OCI-LY7 (cell line): Measurements from ENCODE around the gene NCK2.

Source experiments
- EZH2phosphoT487 ChIP-seq: fragments of 200-600 bp; sonication (generic); IDR thresholded peaks from 2 replicates; pipeline ENCODE4 v1.6.1; 2018; ENCODE audit warnings: low read depth, borderline replicate concordance, mild to moderate bottlenecking, mixed run types, antibody characterized with exemption, low read length, moderate library complexity, mixed read lengths
- TF ChIP-seq, protein P1 (sequence below): fragments of 200-600 bp; sonication (generic); conservative IDR thresholded peaks from 2 replicates; pipeline ENCODE4 v1.5.1; 2014; ENCODE audit warnings: mild to moderate bottlenecking, antibody characterized with exemption, low read length, moderate library complexity, mixed read lengths

DNA sequence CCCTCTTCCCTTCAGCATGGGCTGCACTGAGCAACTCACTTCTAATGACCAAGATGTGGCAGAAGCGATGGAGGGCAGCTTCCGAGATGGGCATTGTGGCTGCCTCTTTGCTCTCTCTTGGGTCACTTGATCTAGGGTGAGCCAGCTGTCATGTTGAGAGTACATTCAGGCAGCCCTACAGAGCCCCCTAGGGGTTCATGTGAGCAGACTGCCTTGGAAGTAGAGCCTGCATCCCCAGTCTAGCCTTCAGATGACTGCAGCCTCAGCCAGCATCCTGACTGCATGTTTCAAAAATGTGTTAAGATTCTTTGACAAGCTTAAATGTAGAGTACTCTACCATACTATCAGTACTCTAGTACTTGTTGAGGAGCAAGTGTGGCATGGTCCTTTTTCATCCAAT is 143.9 kb downstream of the NCK2 start:
- TF ChIP-seq, protein P1, sequence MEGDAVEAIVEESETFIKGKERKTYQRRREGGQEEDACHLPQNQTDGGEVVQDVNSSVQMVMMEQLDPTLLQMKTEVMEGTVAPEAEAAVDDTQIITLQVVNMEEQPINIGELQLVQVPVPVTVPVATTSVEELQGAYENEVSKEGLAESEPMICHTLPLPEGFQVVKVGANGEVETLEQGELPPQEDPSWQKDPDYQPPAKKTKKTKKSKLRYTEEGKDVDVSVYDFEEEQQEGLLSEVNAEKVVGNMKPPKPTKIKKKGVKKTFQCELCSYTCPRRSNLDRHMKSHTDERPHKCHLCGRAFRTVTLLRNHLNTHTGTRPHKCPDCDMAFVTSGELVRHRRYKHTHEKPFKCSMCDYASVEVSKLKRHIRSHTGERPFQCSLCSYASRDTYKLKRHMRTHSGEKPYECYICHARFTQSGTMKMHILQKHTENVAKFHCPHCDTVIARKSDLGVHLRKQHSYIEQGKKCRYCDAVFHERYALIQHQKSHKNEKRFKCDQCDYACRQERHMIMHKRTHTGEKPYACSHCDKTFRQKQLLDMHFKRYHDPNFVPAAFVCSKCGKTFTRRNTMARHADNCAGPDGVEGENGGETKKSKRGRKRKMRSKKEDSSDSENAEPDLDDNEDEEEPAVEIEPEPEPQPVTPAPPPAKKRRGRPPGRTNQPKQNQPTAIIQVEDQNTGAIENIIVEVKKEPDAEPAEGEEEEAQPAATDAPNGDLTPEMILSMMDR: peak; percentile 68
- no peak for TF ChIP-seq EZH2phosphoT487
